GM12892 (cell line): ENCODE measurements around the gene NCOR1.

ENCODE experiments used
- POLR2A ChIP-seq: IDR thresholded peaks from 2 replicates; pipeline ENCODE4 v1.6.1; 2011; ENCODE audit warnings: low read depth, low read length, control low read depth
- POLR2AphosphoS5 ChIP-seq: IDR thresholded peaks from 2 replicates; pipeline ENCODE4 v1.6.1; 2011; ENCODE audit warnings: low read depth, low read length, control low read depth
- TAF1 ChIP-seq: IDR thresholded peaks from 2 replicates; pipeline ENCODE4 v1.6.1; 2011; ENCODE audit warnings: low read depth, mild to moderate bottlenecking, control low read depth, low read length, borderline replicate concordance

DNA sequence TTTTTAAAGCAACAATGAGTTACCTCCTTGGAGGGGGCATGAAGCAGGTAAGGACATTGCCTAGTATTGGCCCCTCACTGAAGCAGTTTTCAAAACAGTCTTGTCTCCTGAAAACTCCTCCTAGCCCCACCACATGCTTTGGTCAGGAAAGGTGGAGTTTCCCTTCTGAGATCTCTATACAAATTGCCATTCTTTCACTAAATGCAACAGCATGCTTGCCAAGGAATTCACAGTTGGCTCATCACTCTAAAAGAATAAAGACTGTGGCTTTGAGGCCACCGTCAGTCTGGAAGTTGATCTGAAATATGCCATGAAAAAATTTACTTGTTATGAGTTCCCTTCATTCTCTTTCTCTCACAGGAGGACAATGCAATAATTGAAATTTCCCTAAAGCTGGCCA lies 211.5 kb downstream of the NCOR1 start:
- TF ChIP-seq POLR2AphosphoS5, result no peak
- TF ChIP-seq POLR2A, result no peak
- no peak for TF ChIP-seq TAF1
